ENCODE results near the gene MEGF9. TPM values are rescaled to one million over a fixed set of nuclear protein-coding genes. Genes with fewer than 3 reads are reported as not detected.

Gene MEGF9
- total RNA-seq, 1 donor from 2014 or later: 16.3 TPM

GRCh38 chr9:120707170-120707569, 7.1 kb downstream of the MEGF9 start:
- DNase-seq (ENCODE audit: low read depth): no peak

- DNase-seq (ENCODE audit: low read depth): no peak
Observed at GRCh38 chr9:120705174-120705573, 9.1 kb downstream of the MEGF9 start.

GRCh38 chr9:120702075-120702474, 12.2 kb downstream of the MEGF9 start:
- DNase-seq (ENCODE audit: low read depth): no peak

GRCh38 chr9:120701248-120701647, 13.0 kb downstream of the MEGF9 start:
- DNase-seq (ENCODE audit: low read depth): no peak

- no peak for DNase-seq (ENCODE audit: low read depth)
Observed at GRCh38 chr9:120698766-120699165, 15.5 kb downstream of the MEGF9 start.

- DNase-seq (ENCODE audit: low read depth): no peak
Observed at GRCh38 chr9:120697448-120697847, 16.8 kb downstream of the MEGF9 start.

- no peak for DNase-seq (ENCODE audit: low read depth)
Observed at GRCh38 chr9:120696551-120697230, 17.6 kb downstream of the MEGF9 start.

- DNase-seq (ENCODE audit: low read depth): no peak
Observed at GRCh38 chr9:120694559-120694958, 19.7 kb downstream of the MEGF9 start.

GRCh38 chr9:120693700-120694008, 20.6 kb downstream of the MEGF9 start:
- no peak for DNase-seq (ENCODE audit: low read depth)

- peak; percentile 17 for DNase-seq (ENCODE audit: low read depth)
Observed at GRCh38 chr9:120692901-120693699, 21.2 kb downstream of the MEGF9 start.

- DNase-seq (ENCODE audit: low read depth): no peak
Observed at GRCh38 chr9:120690372-120690771, 23.9 kb downstream of the MEGF9 start.

- peak; percentile 39 for DNase-seq (ENCODE audit: low read depth)
Observed at GRCh38 chr9:120689860-120690259, 24.4 kb downstream of the MEGF9 start.

- no peak for DNase-seq (ENCODE audit: low read depth)
Observed at GRCh38 chr9:120688758-120689157, 25.5 kb downstream of the MEGF9 start.

GRCh38 chr9:120683150-120683549, 31.1 kb downstream of the MEGF9 start:
- no peak for DNase-seq (ENCODE audit: low read depth)

GRCh38 chr9:120681121-120681520, 33.1 kb downstream of the MEGF9 start:
- peak; percentile 15 for DNase-seq (ENCODE audit: low read depth)

- no peak for DNase-seq (ENCODE audit: low read depth)
Observed at GRCh38 chr9:120680579-120680978, 33.7 kb downstream of the MEGF9 start.

GRCh38 chr9:120680161-120680560, 34.1 kb downstream of the MEGF9 start:
- DNase-seq (ENCODE audit: low read depth): no peak

- no peak for DNase-seq (ENCODE audit: low read depth)
Observed at GRCh38 chr9:120677965-120678364, 36.3 kb downstream of the MEGF9 start.

- no peak for DNase-seq (ENCODE audit: low read depth)
Observed at GRCh38 chr9:120676767-120677402, 37.4 kb downstream of the MEGF9 start.

GRCh38 chr9:120668399-120668798, 45.9 kb downstream of the MEGF9 start:
- DNase-seq (ENCODE audit: low read depth): no peak

GRCh38 chr9:120663950-120664349, 50.3 kb downstream of the MEGF9 start:
- no peak for DNase-seq (ENCODE audit: low read depth)

GRCh38 chr9:120663380-120663779, 50.9 kb downstream of the MEGF9 start:
- no peak for DNase-seq (ENCODE audit: low read depth)

Measured in myocyte (in vitro differentiated cells).